ENCODE data around the gene ELAVL4.

The ELAVL4 gene

DNA sequence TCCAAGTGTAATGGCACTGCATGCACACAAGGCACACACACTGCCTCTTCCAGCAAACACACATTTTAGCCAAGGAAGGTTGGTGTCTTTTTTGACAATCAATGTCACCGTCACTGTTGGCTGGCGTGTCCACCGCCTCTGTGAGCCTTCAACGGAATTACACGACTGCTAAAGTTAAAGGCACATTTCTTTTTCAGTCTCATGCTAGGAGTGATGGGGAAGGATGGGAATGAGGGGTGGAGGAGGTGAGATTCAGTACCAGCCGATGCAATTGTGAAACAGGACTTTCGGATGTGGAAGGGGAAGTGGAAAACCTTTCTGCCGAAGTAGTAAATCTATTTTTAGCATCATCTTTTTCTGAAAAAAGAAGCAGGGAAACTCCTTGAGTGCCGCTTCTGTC lies 1.4 kb downstream of the ELAVL4 start:
- TF ChIP-seq, protein P1, sequence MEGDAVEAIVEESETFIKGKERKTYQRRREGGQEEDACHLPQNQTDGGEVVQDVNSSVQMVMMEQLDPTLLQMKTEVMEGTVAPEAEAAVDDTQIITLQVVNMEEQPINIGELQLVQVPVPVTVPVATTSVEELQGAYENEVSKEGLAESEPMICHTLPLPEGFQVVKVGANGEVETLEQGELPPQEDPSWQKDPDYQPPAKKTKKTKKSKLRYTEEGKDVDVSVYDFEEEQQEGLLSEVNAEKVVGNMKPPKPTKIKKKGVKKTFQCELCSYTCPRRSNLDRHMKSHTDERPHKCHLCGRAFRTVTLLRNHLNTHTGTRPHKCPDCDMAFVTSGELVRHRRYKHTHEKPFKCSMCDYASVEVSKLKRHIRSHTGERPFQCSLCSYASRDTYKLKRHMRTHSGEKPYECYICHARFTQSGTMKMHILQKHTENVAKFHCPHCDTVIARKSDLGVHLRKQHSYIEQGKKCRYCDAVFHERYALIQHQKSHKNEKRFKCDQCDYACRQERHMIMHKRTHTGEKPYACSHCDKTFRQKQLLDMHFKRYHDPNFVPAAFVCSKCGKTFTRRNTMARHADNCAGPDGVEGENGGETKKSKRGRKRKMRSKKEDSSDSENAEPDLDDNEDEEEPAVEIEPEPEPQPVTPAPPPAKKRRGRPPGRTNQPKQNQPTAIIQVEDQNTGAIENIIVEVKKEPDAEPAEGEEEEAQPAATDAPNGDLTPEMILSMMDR (IDR thresholded peaks at IDR 0.05; ENCODE audit: control extremely low read depth, extremely low read depth, low read depth, missing control alignments) = no peak
- ChIA-PET POLR2A (no interaction called here), CTCF (no interaction called here)
- DNase-seq (ENCODE audit: extremely low spot score) = no peak

DNA sequence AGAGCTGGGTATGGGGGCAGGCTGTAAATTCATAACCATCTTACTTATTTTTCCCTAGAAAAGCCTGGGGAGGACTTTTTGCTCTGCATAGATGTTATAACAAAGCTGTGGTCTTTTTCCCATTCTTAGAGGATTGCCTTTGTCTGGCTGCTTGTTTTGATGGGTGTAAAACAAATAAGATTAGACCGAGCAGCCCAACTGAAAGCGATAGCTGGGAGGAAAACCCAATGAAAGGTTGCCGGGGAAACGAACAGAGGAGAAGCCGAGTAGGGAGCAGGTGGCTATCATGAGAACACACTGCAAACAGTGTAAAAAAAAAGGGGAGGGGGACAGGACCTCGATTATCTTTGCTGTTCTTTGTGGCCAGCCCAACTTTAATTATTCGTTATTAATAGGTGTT lies 1.9 kb downstream of the ELAVL4 start:
- ChIA-PET CTCF (no interaction called here), POLR2A (no interaction called here)
- TF ChIP-seq, protein P1 (IDR thresholded peaks at IDR 0.05; ENCODE audit: control extremely low read depth, extremely low read depth, low read depth, missing control alignments) = no peak
- no peak for DNase-seq (ENCODE audit: extremely low spot score)

DNA sequence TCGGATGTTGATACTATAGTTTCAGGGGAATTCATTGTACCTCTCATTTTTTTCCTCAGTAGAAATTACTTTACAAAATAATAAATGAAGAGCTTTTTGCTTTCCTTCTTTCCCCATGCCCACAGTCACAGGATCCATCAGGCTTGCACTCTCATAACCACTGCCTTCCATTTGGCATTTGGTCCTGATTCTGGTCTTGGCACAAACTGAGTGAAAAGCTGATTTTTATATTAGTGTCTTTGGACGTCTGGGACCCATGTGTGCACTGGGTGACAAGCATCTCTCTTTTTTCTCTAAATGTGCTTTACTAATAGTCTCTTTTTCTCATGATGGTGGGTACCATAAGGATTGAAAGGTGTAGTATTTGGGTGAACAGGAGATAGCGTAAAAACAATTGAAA lies 2.8 kb downstream of the ELAVL4 start:
- TF ChIP-seq, protein P1 (IDR thresholded peaks at IDR 0.05; ENCODE audit: control extremely low read depth, extremely low read depth, low read depth, missing control alignments) = no peak
- no peak for DNase-seq (ENCODE audit: extremely low spot score)
- ChIA-PET CTCF (no interaction called here), POLR2A (no interaction called here)

DNA sequence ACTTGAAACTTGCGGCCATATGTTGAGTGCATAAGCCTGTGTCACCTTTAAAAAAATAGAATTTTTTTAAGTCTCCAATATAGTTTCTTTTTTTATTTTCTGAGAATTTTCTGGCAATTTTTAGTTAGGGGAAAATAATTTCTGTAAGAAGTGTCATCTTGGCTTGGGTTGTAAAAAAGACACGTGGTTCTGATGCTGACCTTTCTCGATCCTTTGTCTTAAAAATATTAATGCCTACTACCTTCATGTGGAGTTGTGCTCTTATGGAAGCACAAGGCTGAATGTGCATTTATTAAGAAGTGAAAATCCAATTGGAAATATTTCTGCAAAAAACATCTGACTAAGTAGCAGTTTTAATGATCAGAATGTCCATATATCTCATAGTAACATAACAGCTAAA lies 3.5 kb downstream of the ELAVL4 start:
- POLR2A ChIA-PET = no interaction called here

DNA sequence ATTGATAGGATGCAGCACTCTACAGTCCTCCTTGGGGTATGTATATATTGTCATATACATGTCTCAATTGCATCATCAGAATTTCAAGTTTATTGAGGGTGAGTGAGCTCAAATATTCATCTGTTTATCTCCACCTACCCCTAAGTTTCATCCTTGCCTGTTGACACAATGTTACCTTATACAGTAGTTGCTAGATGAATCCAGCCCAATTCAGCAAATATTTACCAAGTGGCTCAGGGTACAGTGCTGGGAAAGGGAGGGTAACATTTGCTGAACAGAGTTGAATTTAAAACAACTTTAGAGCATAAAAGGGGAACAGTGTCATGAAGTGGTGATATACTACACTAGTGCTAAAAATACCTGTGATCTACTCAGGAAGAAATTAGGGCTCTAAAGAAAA lies 14.4 kb downstream of the ELAVL4 start:
- ChIA-PET POLR2A (no interaction called here), CTCF (interaction anchor here (1.4 to 2.0 kb wide), 2 partner anchors 9 to 13 kb away, joined by 4 to 6 read pairs; no protein-coding TSS in a partner anchor)
- no peak for DNase-seq (ENCODE audit: extremely low spot score)
- TF ChIP-seq, protein P1 (IDR thresholded peaks at IDR 0.05; ENCODE audit: control extremely low read depth, extremely low read depth, low read depth, missing control alignments) = no peak

More for the DNA sequence above, 3.5 kb downstream of the ELAVL4 start:
- TF ChIP-seq, protein P1 (IDR thresholded peaks at IDR 0.05; ENCODE audit: control extremely low read depth, extremely low read depth, low read depth, missing control alignments) = no peak
- CTCF ChIA-PET = no interaction called here
- no peak for DNase-seq (ENCODE audit: extremely low spot score)

DNA sequence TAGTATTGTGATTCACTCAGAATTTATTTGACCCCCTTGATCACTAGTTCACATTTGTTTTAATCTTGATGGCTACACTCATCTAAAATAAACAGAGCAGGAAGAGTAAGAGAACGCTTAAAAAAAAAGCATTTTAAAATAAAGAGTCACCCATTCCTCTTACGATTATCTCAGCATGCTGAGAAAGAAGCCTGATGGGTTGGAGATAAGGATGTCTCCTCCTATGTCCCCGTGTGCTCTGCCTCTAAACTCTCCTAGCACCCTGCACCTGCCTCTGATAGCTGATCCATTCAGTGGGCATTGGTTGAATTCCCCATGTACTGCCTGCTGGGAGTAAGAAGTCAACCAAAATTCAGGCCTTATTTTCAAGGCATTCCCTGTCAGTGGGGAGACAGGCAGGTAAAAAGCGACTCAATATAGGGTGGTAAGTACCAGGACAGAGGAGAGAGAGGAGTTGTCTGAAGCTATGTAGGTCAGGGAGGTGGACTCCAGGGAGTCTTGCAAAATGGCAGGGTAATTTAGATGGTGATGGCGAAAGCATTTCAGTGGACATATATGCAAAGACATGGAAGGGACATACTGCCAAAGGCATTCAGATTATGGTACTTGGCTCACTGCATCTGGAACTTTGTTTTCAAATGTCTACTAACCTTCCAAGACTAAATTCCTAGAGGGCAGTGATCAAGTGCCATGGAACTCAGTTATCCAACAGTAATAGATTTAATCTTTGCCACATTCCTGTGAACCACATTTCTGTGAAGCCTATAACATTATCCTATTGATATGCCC lies 18.4 kb downstream of the ELAVL4 start:
- POLR2A ChIA-PET = no interaction called here
- no peak for DNase-seq (ENCODE audit: extremely low spot score)
- CTCF ChIA-PET = no interaction called here
- TF ChIP-seq, protein P1 (IDR thresholded peaks at IDR 0.05; ENCODE audit: control extremely low read depth, extremely low read depth, low read depth, missing control alignments) = no peak

Measured in GM10248 (cell line).